NAMALWA (cell line): Measurements from ENCODE around the gene MYCBPAP.

Experiments
- DNase-seq: peaks from one replicate; pipeline ENCODE4 v3.0.0-alpha.2; 2015; ENCODE audit warnings: low spot score

The MYCBPAP gene

GRCh38 chr17:50507871-50508572 lies at the start of gene MYCBPAP:
Gene MYCBPAP (plus strand): TSS chr17:50508439. CDS start chr17:50508675, 236 bp downstream.
- no peak for DNase-seq

GRCh38 chr17:50458701-50459676 lies 49.2 kb upstream of the MYCBPAP start:
- no peak for DNase-seq

- peak; percentile 61 for DNase-seq
These were observed 48.5 kb upstream of the MYCBPAP start for GRCh38 chr17:50459756-50460155.

- no peak for DNase-seq
These were observed 47.3 kb upstream of the MYCBPAP start for GRCh38 chr17:50460831-50461526.

GRCh38 chr17:50461550-50462132 lies 46.6 kb upstream of the MYCBPAP start:
- DNase-seq = no peak

- no peak for DNase-seq
These were observed 45.8 kb upstream of the MYCBPAP start for GRCh38 chr17:50462446-50462845.

GRCh38 chr17:50464121-50464520 lies 44.1 kb upstream of the MYCBPAP start:
- DNase-seq = no peak

- no peak for DNase-seq
These were observed 43.5 kb upstream of the MYCBPAP start for GRCh38 chr17:50464736-50465135.

- DNase-seq = no peak
These were observed 43.1 kb upstream of the MYCBPAP start for GRCh38 chr17:50465171-50465570.

- DNase-seq = no peak
These were observed 42.6 kb upstream of the MYCBPAP start for GRCh38 chr17:50465635-50466034.

GRCh38 chr17:50466371-50467113 lies 41.7 kb upstream of the MYCBPAP start:
- DNase-seq = peak; percentile 27

- no peak for DNase-seq
These were observed 41.0 kb upstream of the MYCBPAP start for GRCh38 chr17:50467114-50467854.

- no peak for DNase-seq
These were observed 40.4 kb upstream of the MYCBPAP start for GRCh38 chr17:50467855-50468303.

GRCh38 chr17:50468304-50469207 lies 39.7 kb upstream of the MYCBPAP start, which contains the start of gene CHAD:
Gene CHAD (minus strand): TSS chr17:50468880. CDS start chr17:50468813, 67 bp downstream.
- DNase-seq = no peak

- no peak for DNase-seq
These were observed 39.0 kb upstream of the MYCBPAP start for GRCh38 chr17:50469208-50469605.

GRCh38 chr17:50469671-50470305 lies 38.5 kb upstream of the MYCBPAP start:
- DNase-seq = no peak

- no peak for DNase-seq
These were observed 37.8 kb upstream of the MYCBPAP start for GRCh38 chr17:50470426-50470825.

GRCh38 chr17:50471009-50471905 lies 37.0 kb upstream of the MYCBPAP start:
- DNase-seq = no peak
